T-helper 17 cell (primary cell): ENCODE measurements around the gene NUTM2E. TPM values are rescaled to one million over a fixed set of nuclear protein-coding genes. Genes with fewer than 3 reads are reported as not detected.
"Not testable (repeated sequence)": the region's sequence is repeated elsewhere in the genome, so short reads cannot be mapped to it uniquely, and the experiment has no call there.

ENCODE experiments used
- ATAC-seq: fragments of 150-1000 bp; cut with Tn5 transposase; 2 replicates; pipeline ENCODE4 v1.10.0; 2021; ENCODE audit warnings: mild to moderate bottlenecking, moderate library complexity
- DNase-seq, 3 donors: peaks; one replicate each; pipeline versions ENCODE4 v3.0.0 to v3.0.0-alpha.2; 2020 to 2021
- H3K9me3 ChIP-seq: one replicate; pipeline ENCODE4 v1.7.0; 2013; ENCODE audit warnings: low read length, mild to moderate bottlenecking; ENCODE audit not compliant: control insufficient read depth, poor library complexity, severe bottlenecking
- H3K27ac Mint-ChIP-seq: one replicate; pipeline ENCODE4 v1.8.0; 2022; ENCODE audit warnings: mild to moderate bottlenecking, moderate library complexity, mixed read lengths
- H3K27me3 Mint-ChIP-seq: one replicate; pipeline ENCODE4 v1.8.0; 2022; ENCODE audit warnings: mixed read lengths
- H3K36me3 Mint-ChIP-seq: one replicate; pipeline ENCODE4 v1.8.0; 2022; ENCODE audit warnings: low read depth, mixed read lengths
- H3K4me1 Mint-ChIP-seq: one replicate; pipeline ENCODE4 v1.8.0; 2022; ENCODE audit warnings: mild to moderate bottlenecking, mixed read lengths
- H3K4me3 Mint-ChIP-seq: one replicate; pipeline ENCODE4 v1.8.0; 2022; ENCODE audit warnings: mild to moderate bottlenecking, moderate library complexity, mixed read lengths
- total RNA-seq, 4 donors: library from RNA in 2 of 4; stranded (reverse) in 2 of 4; gene quantifications; one replicate each; pipeline ENCODE4 v1.2.3 and lab custom pipeline; 2022 to 2026

NUTM2E gene
- total RNA-seq (under 1 TPM in 1 of 2 donors, not detected in 1; 0.44 TPM), total RNA-seq (lab: John Stamatoyannopoulos, UW) (0.81 to 1.1 reads per million in 2 donors)

GRCh38 chr10:79826496-79827215 is at the start of gene NUTM2E:
NUTM2E (plus strand) TSS chr10:79826739; CDS start chr10:79841741, 15,002 bp downstream.
- H3K4me3 Mint-ChIP-seq: peak within 1 kb of the TSS; percentile 91
- H3K27ac Mint-ChIP-seq: peak within 1 kb of the TSS; percentile 92
- not testable (repeated sequence) for H3K27me3 Mint-ChIP-seq, H3K9me3 ChIP-seq, H3K4me1 Mint-ChIP-seq, H3K36me3 Mint-ChIP-seq
- ATAC-seq (peak; percentile 94), DNase-seq (peak; percentile 56 to 66 (median 61))

- not testable (repeated sequence) for H3K27ac Mint-ChIP-seq, H3K27me3 Mint-ChIP-seq, DNase-seq, H3K4me1 Mint-ChIP-seq, H3K4me3 Mint-ChIP-seq, ATAC-seq, H3K9me3 ChIP-seq, H3K36me3 Mint-ChIP-seq
These were observed 48.5 kb upstream of the NUTM2E start for GRCh38 chr10:79777997-79778396.

GRCh38 chr10:79779310-79779938 is 47.1 kb upstream of the NUTM2E start:
- peak; percentile 89 for ATAC-seq
- peak overlapping the region; percentile 21 for H3K27ac Mint-ChIP-seq
- not testable (repeated sequence) for H3K36me3 Mint-ChIP-seq

GRCh38 chr10:79779992-79780391 is 46.5 kb upstream of the NUTM2E start:
- H3K4me1 Mint-ChIP-seq, ATAC-seq, H3K9me3 ChIP-seq, H3K27ac Mint-ChIP-seq, H3K27me3 Mint-ChIP-seq, H3K4me3 Mint-ChIP-seq, H3K36me3 Mint-ChIP-seq, DNase-seq: not testable (repeated sequence)

More at GRCh38 chr10:79779310-79779938, 47.1 kb upstream of the NUTM2E start:
- H3K4me1 Mint-ChIP-seq, H3K4me3 Mint-ChIP-seq, H3K9me3 ChIP-seq, H3K27me3 Mint-ChIP-seq: not testable (repeated sequence)
- peak; percentile 23 to 45 (median 33) for DNase-seq

GRCh38 chr10:79781584-79781983 is 45.0 kb upstream of the NUTM2E start:
- H3K27me3 Mint-ChIP-seq, H3K27ac Mint-ChIP-seq, DNase-seq: not testable (repeated sequence)

GRCh38 chr10:79787455-79787952 is 39.0 kb upstream of the NUTM2E start:
- H3K36me3 Mint-ChIP-seq, ATAC-seq, H3K9me3 ChIP-seq, H3K27me3 Mint-ChIP-seq, H3K27ac Mint-ChIP-seq, H3K4me1 Mint-ChIP-seq, DNase-seq, H3K4me3 Mint-ChIP-seq: not testable (repeated sequence)

More at GRCh38 chr10:79781584-79781983, 45.0 kb upstream of the NUTM2E start:
- H3K4me1 Mint-ChIP-seq, H3K4me3 Mint-ChIP-seq, ATAC-seq, H3K36me3 Mint-ChIP-seq, H3K9me3 ChIP-seq: not testable (repeated sequence)

- DNase-seq, H3K9me3 ChIP-seq, ATAC-seq, H3K27me3 Mint-ChIP-seq, H3K27ac Mint-ChIP-seq, H3K4me1 Mint-ChIP-seq, H3K36me3 Mint-ChIP-seq, H3K4me3 Mint-ChIP-seq: not testable (repeated sequence)
These were observed 37.2 kb upstream of the NUTM2E start for GRCh38 chr10:79789351-79789750.

GRCh38 chr10:79791906-79792517 is 34.5 kb upstream of the NUTM2E start:
- H3K27me3 Mint-ChIP-seq, H3K4me1 Mint-ChIP-seq, DNase-seq, ATAC-seq, H3K36me3 Mint-ChIP-seq, H3K4me3 Mint-ChIP-seq, H3K9me3 ChIP-seq, H3K27ac Mint-ChIP-seq: not testable (repeated sequence)

- not testable (repeated sequence) for H3K27ac Mint-ChIP-seq, H3K9me3 ChIP-seq, H3K36me3 Mint-ChIP-seq, H3K4me3 Mint-ChIP-seq, H3K4me1 Mint-ChIP-seq, H3K27me3 Mint-ChIP-seq, ATAC-seq, DNase-seq
These were observed 27.2 kb upstream of the NUTM2E start for GRCh38 chr10:79799337-79799736.

GRCh38 chr10:79805857-79806256 is 20.7 kb upstream of the NUTM2E start:
- H3K4me1 Mint-ChIP-seq, H3K4me3 Mint-ChIP-seq, ATAC-seq, H3K36me3 Mint-ChIP-seq, H3K27me3 Mint-ChIP-seq, H3K9me3 ChIP-seq, DNase-seq, H3K27ac Mint-ChIP-seq: not testable (repeated sequence)

GRCh38 chr10:79811895-79812294 is 14.6 kb upstream of the NUTM2E start:
- H3K4me3 Mint-ChIP-seq, H3K4me1 Mint-ChIP-seq, DNase-seq, H3K9me3 ChIP-seq, ATAC-seq, H3K36me3 Mint-ChIP-seq, H3K27ac Mint-ChIP-seq, H3K27me3 Mint-ChIP-seq: not testable (repeated sequence)

GRCh38 chr10:79816290-79816689 is 10.2 kb upstream of the NUTM2E start:
- not testable (repeated sequence) for H3K9me3 ChIP-seq, DNase-seq, H3K36me3 Mint-ChIP-seq, H3K4me1 Mint-ChIP-seq, H3K4me3 Mint-ChIP-seq, ATAC-seq, H3K27me3 Mint-ChIP-seq
- H3K27ac Mint-ChIP-seq: peak overlapping the region; percentile 73

GRCh38 chr10:79823387-79823786 is 3.2 kb upstream of the NUTM2E start:
- H3K27me3 Mint-ChIP-seq, H3K9me3 ChIP-seq, H3K4me1 Mint-ChIP-seq, ATAC-seq, DNase-seq, H3K36me3 Mint-ChIP-seq: not testable (repeated sequence)
- Mint-ChIP-seq H3K4me3 (peak overlapping the region; percentile 68), H3K27ac (peak overlapping the region; percentile 77)
